GM19455 (cell line): ENCODE results near the gene SFT2D3.

ENCODE experiments used
- ATAC-seq: cut with Tn5 transposase; IDR thresholded peaks from one replicate; pipeline ENCODE4 v1.9.1; 2021; ENCODE audit not compliant: unreplicated experiment

Gene SFT2D3

DNA sequence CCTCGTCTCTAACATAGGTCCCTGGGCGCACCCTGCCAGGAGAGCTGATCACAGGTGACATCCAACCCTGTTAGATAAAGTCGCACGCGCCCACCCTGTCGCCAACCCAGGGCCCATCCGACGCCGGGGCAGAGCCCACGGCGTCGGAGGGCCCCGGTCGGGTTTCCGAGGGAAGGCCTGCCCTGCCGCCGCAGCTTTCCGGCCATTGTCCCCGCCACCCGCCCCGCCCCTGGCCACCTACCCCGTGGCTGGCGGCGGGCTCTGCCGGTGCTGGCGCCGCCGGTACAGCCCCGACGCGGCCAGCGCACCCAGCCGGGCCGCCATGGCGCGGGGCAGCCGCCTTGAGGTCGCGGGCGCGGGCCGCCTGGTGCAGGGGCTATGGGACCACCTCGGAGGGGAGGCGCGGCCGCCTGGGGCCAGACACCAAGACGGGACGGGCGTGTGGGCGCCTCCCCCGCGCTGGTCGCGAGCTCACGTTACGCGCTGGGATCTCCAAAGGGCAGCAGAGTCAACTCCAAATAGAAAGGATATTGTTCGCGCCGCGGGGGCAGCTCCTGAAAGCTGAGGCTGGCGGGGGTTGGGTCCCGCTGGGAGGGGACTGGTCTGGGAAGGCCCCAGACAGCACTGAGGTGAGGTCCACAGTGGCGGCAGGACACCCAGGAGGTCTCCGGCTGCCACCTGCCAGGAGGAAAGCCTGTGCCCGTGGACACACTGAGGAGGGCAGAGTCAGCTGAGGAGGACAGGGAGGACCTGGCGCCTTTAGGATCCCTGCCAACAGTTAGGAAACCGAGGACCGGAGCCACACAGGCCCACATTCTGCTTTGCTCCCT is 37.0 kb upstream of the SFT2D3 start:
- no peak for ATAC-seq

DNA sequence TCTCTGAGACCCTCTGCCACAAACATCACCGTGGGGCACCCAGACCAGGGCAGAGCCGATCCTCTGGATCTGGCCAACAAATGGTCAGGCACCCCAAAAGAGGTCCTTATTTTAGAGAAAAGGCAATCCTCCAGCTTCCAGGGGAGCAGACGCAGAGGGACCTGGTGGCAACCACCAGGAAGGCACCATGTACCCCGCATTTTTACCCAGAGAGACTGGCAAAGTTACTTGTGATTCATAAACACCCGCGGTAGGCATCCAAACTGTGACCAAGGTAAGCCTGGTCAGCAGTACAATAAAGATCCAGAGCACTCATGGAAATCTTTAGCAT is 36.4 kb upstream of the SFT2D3 start:
- ATAC-seq: no peak

GRCh38 chr2:127665267-127665893 is 35.9 kb upstream of the SFT2D3 start:
- ATAC-seq: no peak

GRCh38 chr2:127669056-127669455 is 32.2 kb upstream of the SFT2D3 start:
- ATAC-seq: no peak

GRCh38 chr2:127670055-127670956 is 31.0 kb upstream of the SFT2D3 start:
- ATAC-seq: no peak

- no peak for ATAC-seq
These were observed 30.4 kb upstream of the SFT2D3 start for GRCh38 chr2:127670957-127671290.

- ATAC-seq: no peak
These were observed 29.6 kb upstream of the SFT2D3 start for GRCh38 chr2:127671557-127672302.

DNA sequence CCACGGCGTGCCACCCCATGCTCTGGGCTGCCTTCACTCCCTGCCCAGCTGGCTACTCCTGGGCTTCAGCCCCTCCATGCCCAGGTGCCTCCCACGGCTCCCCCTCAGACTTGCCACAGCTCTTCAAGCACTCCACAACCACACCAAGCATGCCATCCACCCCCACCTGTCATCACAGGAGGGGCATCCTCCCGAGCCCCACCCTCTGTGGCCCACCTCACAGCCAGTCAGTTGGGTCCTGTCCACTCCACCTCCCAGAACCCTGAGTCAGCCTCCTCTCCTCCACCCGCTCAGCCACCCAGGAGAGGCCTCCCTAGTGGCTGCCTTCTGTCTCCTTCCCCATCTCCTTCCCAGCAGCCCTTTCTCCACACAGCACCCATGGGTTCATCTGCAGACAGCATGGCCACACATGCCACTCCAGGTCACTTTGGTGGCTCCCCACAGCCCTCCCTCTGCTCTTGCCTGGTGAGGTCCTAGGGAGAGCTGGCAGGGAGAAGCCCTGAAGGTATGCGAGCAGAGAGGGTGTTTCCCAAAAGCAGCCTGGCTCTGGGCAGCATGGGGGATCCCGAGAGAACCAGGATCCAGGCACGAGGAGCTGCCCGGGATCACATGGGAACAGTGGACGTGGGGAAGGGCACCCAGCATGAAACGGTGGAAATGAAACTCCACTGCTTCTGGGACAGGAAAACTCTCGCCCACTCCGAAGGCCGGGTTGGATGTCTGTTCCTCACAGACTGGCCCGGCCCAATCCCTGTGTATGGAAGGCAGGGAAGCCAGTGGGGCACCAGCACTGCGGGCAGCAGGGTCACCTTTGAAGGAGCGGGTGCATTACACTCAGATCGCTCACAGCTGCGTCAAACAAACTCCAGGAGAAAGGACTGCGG is 28.7 kb upstream of the SFT2D3 start:
- ATAC-seq: no peak

DNA sequence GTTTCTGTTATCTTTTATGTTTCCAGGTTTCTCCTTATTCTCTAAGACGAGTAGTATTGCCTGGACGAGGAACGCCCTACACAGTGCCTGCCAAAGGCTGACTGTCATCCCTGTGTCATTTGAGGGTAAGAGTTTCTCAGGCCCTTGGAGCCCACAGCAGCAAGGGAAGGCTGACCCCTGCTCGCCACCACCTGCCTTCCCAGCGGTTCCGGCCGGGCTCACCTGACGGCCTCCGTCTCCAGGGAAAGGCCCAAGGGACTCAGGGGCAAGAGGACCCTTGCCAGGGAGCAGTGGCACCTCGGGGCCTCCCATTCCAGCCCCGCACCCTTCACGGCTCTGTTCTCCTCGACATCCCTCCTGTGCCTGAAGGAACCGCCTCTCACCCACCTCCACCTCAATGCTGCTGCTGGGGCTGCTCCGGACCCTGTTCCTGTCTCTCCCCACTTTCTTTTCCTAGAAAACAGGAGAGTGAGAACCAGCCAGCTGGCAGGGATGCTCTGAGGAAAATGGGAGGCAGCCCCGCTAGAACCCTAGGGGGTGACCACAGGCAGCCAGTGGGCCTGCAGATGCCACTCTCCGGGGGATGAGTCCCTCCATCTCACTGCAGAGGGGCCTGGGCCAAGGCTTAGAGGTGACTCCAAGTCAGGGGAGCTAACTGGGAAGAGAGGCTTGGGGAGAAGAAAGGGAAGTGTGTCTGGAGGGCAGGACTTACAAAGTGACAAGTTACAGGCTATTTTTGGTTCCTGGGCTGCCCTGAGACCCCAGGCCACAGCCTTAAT is 27.8 kb upstream of the SFT2D3 start:
- ATAC-seq: no peak

DNA sequence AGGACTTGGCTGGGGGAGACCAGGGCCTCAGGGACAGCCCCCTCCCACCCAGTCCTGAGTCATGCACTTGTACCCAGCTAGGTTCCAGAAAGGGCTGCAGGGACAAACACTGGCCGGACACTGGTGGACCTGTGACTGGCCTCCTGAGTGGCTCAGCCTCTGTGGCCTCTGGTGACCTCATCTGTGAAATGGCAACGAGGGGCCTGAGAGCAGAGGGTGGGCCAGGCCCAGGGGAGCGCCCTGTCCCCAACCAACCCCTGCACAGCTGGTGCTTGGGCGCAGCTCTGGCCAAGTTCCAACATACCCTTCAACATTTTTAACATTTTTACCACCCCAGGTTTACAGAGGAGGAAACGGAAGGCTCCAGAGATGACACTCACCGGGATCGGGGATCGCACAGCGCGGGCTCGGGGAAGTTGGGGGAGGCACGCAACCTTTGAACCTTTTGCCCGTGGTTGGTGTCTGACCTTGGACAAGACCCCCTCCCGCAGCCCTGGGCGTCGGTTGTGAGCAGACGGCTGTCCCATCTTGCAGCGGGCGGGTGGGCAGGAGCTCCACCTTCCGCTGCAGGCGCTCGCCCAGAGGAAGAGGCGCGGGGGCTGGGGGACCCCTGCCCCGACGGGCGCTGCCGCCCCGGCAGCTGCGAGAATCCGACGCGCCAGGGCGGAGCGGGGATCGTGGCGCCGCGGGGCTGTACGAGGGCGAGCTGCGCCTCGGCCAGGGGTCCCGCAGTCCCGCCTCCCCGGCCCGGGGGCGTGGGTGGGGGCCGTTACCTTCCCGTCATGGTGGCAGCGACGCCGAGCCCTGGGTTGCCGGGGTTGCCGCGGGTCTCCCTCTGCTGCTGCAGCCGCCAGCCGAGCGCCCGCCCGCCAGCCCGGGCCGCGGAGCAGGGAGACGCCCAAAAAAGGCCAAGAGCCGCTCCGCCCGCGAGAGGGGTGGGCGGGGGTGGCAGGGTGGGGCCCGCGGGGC is 26.8 kb upstream of the SFT2D3 start:
- ATAC-seq: no peak

DNA sequence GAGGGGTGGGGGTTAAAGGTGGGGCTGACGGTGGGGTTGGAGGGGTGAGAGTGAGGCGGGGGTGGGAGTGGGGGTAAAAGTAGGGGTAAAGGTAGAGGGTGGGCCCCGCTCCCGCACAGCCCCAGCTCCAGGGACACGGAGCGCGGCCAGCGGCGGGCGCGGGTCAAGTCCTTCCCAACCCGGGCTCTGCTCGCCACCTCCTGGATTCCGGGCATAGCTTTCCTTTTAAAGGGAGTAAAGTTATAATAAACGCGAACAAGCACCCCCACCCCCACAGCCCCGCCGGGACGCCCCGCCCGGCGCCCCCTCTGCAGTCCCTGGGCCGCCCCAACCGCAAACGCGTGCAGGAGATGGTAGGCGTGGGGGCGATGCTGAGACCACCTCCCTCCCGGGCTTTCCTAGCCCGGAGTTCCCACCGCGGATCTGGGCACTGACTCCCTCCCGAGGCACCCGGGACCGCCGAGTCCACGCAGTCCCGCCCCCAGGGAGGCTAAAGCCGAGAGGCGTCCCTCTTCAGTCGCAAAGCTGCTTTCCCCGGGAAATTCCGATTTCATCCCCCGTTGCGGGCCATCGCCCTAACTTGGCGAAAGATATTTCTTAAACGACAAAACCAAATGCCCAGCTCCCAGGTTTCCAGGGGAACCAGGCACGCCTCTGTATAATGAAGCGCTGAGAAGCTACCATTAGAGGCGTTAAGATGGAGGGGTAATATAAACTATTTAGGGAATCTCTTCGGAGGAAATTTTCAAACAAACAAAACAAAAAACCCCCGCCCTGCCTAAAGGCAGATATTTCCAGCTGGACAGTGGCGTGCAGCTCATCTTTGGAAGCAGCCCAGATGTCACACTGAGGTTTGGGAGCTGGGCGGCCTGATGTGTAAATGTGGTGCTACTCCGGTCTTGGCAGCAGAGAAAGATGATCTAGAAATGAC is 25.7 kb upstream of the SFT2D3 start, which contains the start of gene LIMS2:
Gene LIMS2, minus strand, starts transcription at position 200 of the 931 bp plus-strand sequence. CDS start 506 bp downstream, outside the sequence.
- ATAC-seq: no peak

DNA sequence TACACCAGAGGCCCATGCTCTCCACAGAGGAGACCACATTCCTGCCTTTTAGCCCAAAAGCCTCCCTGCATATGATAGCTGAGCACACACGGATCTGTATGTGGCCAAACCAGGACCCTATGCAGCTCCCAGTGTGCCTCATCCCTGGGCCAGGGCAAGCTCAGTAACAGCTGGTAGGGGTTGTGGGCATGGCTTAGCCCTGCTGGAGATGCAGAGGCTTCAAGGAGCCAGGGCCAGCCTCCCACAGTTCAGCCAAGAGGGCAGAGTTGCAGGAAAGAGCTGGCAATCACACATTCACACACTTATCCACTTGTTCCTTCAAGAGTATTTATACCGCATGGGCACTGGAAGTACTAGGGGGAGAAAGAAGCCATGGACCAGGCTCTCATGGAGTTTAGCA is 24.4 kb upstream of the SFT2D3 start:
- no peak for ATAC-seq

DNA sequence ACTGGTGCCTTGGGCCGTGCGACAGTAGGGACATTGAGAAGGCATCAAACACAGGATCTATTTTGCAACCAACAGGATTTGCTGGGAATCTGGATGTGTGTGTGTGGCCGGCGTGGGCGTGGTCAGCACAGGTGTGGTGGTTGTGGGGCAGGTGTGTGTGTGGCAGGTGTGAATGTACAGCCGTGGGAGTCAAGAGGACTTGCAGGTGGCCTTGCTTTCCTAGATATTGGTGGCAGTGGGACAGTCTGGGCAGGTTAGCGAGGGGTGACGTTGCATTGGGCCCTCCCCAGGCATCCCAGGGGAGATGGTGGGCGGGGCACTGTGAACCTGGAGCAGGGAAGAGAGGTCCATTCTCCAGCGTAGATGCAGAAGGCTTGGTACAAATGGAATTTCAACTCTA is 22.8 kb upstream of the SFT2D3 start:
- no peak for ATAC-seq

GRCh38 chr2:127678991-127679390 is 22.3 kb upstream of the SFT2D3 start:
- ATAC-seq: no peak

GRCh38 chr2:127679680-127680361 is 21.5 kb upstream of the SFT2D3 start:
- no peak for ATAC-seq

GRCh38 chr2:127680706-127681287 is 20.5 kb upstream of the SFT2D3 start:
- no peak for ATAC-seq
